PC-9 (cell line): Measurements from ENCODE around the gene HLA-B. TPM values are rescaled to one million over a fixed set of nuclear protein-coding genes. Genes with fewer than 3 reads are reported as not detected.
"Not testable (repeated sequence)": the region's sequence is repeated elsewhere in the genome, so short reads cannot be mapped to it uniquely, and the experiment has no call there.

Experiments used
- Bru-seq: library from RNA; stranded (reverse); fragments of 400-500 nt; gene quantifications from one replicate; lab custom pipeline; 2021; lab: Mats Ljungman, UMichigan
- BruChase-seq, 2 experiments: library from RNA; stranded (reverse); fragments of 400-500 nt; gene quantifications; one replicate each; lab custom pipeline; 2021; lab: Mats Ljungman, UMichigan
- BruUV-seq: library from RNA; stranded (reverse); fragments of 400-500 nt; replicated peaks from 2 replicates; lab custom pipeline; 2021; lab: Mats Ljungman, UMichigan
- CTCF ChIA-PET: fragments of 300-600 bp; sonication (Branson Sonifier 250); formaldehyde crosslinking; loops from one replicate; lab custom pipeline; 2022; ENCODE audit warnings: antibody characterized with exemption; lab: Charles Lee
- POLR2A ChIA-PET: fragments of 300-600 bp; sonication (Branson Sonifier 250); formaldehyde crosslinking; loops from one replicate; lab custom pipeline; 2022; ENCODE audit warnings: antibody characterized with exemption; ENCODE audit not compliant: unreplicated experiment; lab: Charles Lee
- DNase-seq, 2 experiments: peaks; one replicate each; pipeline versions ENCODE4 v3.0.0 to v3.0.0-alpha.2; 2015 to 2022; ENCODE audit warnings: mixed read lengths in 1 of 2
- H2AFZ ChIP-seq: fragments of 200-600 bp; sonication (generic); 2 replicates; pipeline ENCODE4 v1.8.1; 2017; ENCODE audit warnings: antibody characterized with exemption
- H3F3A ChIP-seq: fragments of 200-600 bp; sonication (generic); 2 replicates; pipeline ENCODE4 v1.8.1; 2017; ENCODE audit warnings: antibody characterized with exemption, mild to moderate bottlenecking, low read depth; ENCODE audit not compliant: insufficient read depth
- H3K27ac ChIP-seq: fragments of 200-600 bp; sonication (generic); 2 replicates; pipeline ENCODE4 v1.6.1; 2016; ENCODE audit warnings: mixed run types
- H3K27me3 ChIP-seq: fragments of 200-600 bp; sonication (generic); 2 replicates; pipeline ENCODE4 v1.6.1; 2016; ENCODE audit warnings: low read depth, mixed run types; ENCODE audit not compliant: insufficient read depth
- H3K36me3 ChIP-seq: fragments of 200-600 bp; sonication (generic); 2 replicates; pipeline ENCODE4 v1.6.1; 2016; ENCODE audit warnings: low read depth, mixed run types
- H3K4me1 ChIP-seq: fragments of 200-600 bp; sonication (generic); replicated peaks from 2 replicates; pipeline ENCODE4 v1.6.1; 2016; ENCODE audit warnings: mixed run types; ENCODE audit not compliant: insufficient read depth
- H3K4me2 ChIP-seq: fragments of 200-600 bp; sonication (generic); 2 replicates; pipeline ENCODE4 v1.6.1; 2017; ENCODE audit warnings: mixed run types
- H3K4me3 ChIP-seq: fragments of 200-600 bp; sonication (generic); 2 replicates; pipeline ENCODE4 v1.6.1; 2016; ENCODE audit warnings: mixed run types
- H3K79me2 ChIP-seq: fragments of 200-600 bp; sonication (generic); 2 replicates; pipeline ENCODE4 v1.6.1; 2017; ENCODE audit warnings: low read depth, mixed run types
- H3K9me2 ChIP-seq: fragments of 200-600 bp; sonication (generic); 2 replicates; pipeline ENCODE4 v1.8.1; 2017; ENCODE audit warnings: mild to moderate bottlenecking; ENCODE audit not compliant: insufficient read depth
- H3K9me3 ChIP-seq: fragments of 200-600 bp; sonication (generic); 2 replicates; pipeline ENCODE4 v1.8.1; 2016; ENCODE audit warnings: low read depth; ENCODE audit not compliant: insufficient read depth
- H4K20me1 ChIP-seq: fragments of 200-600 bp; sonication (generic); 2 replicates; pipeline ENCODE4 v1.8.1; 2017; ENCODE audit not compliant: insufficient read depth
- EZH2 ChIP-seq: fragments of 200-600 bp; sonication (generic); IDR thresholded peaks from 2 replicates; pipeline ENCODE4 v1.8.0; 2017; ENCODE audit warnings: antibody characterized with exemption, low read depth
- intact Hi-C: fragments of 100-400 bp; cut with micrococcal nuclease; formaldehyde crosslinking; loops from one replicate; pipeline ENCODE4 v1.10.0; 2022; ENCODE audit not compliant: unreplicated experiment
- long read RNA-seq: library from polyadenylated mRNA; stranded (forward); transcript quantifications from one replicate; pipeline ENCODE4 v2.0.0, GENCODE V29; 2022
- total RNA-seq: library from RNA; stranded (reverse); gene quantifications from 2 replicates; pipeline ENCODE4 v1.2.3, GENCODE V29; 2021
- TF ChIP-seq, protein P1 (sequence below): fragments of 200-600 bp; sonication (generic); conservative IDR thresholded peaks from 2 replicates; pipeline ENCODE4 v1.6.1; 2017; ENCODE audit warnings: mixed run types, antibody characterized with exemption, mild to moderate bottlenecking, moderate library complexity

Gene HLA-B
- total RNA-seq (137 and 204 TPM in 2 replicates), Bru-seq, nascent RNA (percentile 20 among the genes with signal in this experiment), BruChase-seq, experiment 1, labeled RNA remaining after a 2-hour chase (percentile 31 among the genes with signal in this experiment), BruChase-seq, experiment 2, labeled RNA remaining after a 6-hour chase (percentile 37 among the genes with signal in this experiment)
- long read RNA-seq, transcript HLA-B-249 (8 exons, 1,547 nt): major isoform, 132 of 156 reads
- long read RNA-seq, partial matches to known transcripts: 10 of 156 reads
- long read RNA-seq, other reads (novel, unspliced or antisense): 12 of 156 reads

DNA sequence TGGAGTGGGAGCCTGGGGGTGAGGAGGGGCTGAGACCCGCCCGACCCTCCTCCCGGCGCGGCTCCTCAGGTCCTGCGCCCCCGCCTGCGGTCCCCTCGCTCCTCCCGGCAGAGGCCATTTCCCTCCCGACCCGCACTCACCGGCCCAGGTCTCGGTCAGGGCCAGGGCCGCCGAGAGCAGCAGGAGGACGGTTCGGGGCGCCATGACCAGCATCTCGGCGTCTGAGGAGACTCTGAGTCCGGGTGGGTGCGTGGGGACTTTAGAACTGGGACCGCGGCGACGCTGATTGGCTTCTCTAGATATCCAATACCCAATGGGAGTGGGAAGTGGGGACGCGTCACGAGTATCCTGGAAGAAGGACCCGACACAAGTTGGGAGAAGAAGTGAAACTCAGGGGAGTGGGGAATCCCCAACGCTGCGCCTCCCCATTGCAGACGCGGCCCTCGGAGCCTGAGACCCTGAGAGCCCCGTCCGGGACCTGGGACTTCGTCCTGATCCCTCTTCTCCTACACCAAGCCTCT lies at the start of gene HLA-B:
HLA-B (minus strand) TSS at position 234 of the 521 bp plus-strand sequence; CDS start at position 213, 21 bp downstream.
- ChIA-PET CTCF (no interaction called here), POLR2A (no interaction called here)
- Histone ChIP-seq H3K27me3 (peaks cover 16% of the 10 kb centered on the region), H2AFZ (peak within 1 kb of the TSS; percentile 60; the same call in 1 of the 2 replicates), H3K4me1 (no peaks in the 10 kb centered on the region), H3K4me3 (peak within 1 kb of the TSS; percentile 58; the same call in 1 of the 2 replicates), H3K36me3 (no peaks in the 10 kb centered on the region), H3K9me3 (no peaks in the 10 kb centered on the region), H3K4me2 (peak within 1 kb of the TSS; percentile 84), H3F3A (no peaks in the 10 kb centered on the region), H4K20me1 (no peaks in the 10 kb centered on the region), H3K27ac (no peak within 1 kb of the TSS), H3K9me2 (no peaks in the 10 kb centered on the region), H3K79me2 (no peaks in the 10 kb centered on the region)
- intact Hi-C loops: loop anchor here (1.0 kb wide), 1 partner anchor 86 kb away; no protein-coding TSS in a partner anchor
- DNase-seq: peak; percentile 47 to 49
- no TSS peak for BruUV-seq
- TF ChIP-seq EZH2: no peak
- TF ChIP-seq, protein P1, sequence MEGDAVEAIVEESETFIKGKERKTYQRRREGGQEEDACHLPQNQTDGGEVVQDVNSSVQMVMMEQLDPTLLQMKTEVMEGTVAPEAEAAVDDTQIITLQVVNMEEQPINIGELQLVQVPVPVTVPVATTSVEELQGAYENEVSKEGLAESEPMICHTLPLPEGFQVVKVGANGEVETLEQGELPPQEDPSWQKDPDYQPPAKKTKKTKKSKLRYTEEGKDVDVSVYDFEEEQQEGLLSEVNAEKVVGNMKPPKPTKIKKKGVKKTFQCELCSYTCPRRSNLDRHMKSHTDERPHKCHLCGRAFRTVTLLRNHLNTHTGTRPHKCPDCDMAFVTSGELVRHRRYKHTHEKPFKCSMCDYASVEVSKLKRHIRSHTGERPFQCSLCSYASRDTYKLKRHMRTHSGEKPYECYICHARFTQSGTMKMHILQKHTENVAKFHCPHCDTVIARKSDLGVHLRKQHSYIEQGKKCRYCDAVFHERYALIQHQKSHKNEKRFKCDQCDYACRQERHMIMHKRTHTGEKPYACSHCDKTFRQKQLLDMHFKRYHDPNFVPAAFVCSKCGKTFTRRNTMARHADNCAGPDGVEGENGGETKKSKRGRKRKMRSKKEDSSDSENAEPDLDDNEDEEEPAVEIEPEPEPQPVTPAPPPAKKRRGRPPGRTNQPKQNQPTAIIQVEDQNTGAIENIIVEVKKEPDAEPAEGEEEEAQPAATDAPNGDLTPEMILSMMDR: no peak

DNA sequence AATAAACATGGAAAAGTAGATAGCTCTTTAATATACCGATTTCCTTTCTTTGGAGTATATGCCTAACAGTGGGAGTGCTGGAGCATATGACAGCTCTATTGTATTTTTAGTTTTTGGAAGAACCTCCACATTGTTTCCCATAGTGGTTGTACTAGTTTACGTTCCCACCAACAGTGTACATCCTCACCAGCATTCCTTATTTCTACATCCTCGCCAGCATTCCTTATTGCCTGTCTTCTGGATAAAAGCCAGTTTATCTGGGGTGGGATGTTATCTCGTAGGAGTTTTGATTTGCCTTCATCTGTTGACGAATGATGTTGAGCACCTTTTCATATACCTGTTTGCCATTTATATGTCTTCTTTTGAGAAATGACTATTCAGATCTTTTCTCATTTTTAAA lies 49.0 kb upstream of the HLA-B start:
- no TSS peak for BruUV-seq
- H3K4me3 ChIP-seq: no peak overlapping the region; the same call in 1 of the 2 replicates
- POLR2A ChIA-PET: no interaction called here

DNA sequence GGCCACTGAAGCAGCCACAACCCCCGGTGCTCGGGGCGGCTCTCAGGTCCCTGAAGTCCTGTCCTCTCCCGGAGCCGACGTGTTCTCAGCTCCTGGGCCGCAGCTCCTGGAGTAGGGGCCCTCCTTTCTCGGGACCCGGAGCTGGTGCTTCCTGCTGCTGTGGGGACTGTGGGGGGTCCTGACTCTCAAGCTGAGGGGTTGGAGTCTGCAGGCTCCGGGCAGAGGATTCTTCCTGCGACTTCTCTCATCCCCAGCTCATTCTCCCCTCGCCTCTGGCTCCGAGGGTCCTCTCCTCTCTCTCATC lies 47.0 kb upstream of the HLA-B start:
- POLR2A ChIA-PET, intact Hi-C loops, CTCF ChIA-PET, H3K27ac ChIP-seq, DNase-seq, H3K36me3 ChIP-seq, H4K20me1 ChIP-seq, BruUV-seq, H3K9me3 ChIP-seq, H3K9me2 ChIP-seq: not testable (repeated sequence)
- Histone ChIP-seq H3K4me2 (peak overlapping the region; percentile 77), H3K4me1 (peaks cover 19% of the 10 kb centered on the region), H3K79me2 (0 out of 2 replicates have a peak, but pooled peaks cover 18% of the 10 kb centered on the region), H3F3A (peaks cover 17% of the 10 kb centered on the region; the same call in 1 of the 2 replicates), H2AFZ (peak overlapping the region; percentile 79; the same call in 1 of the 2 replicates), H3K4me3 (peak overlapping the region; percentile 57), H3K27me3 (0 out of 2 replicates have a peak, but pooled peaks cover 15% of the 10 kb centered on the region)

More for the DNA sequence above, 49.0 kb upstream of the HLA-B start:
- peaks cover 25% of the 10 kb centered on the region; the same call in 1 of the 2 replicates for H3K79me2 ChIP-seq
- intact Hi-C loops: no loop called here
- peaks cover 17% of the 10 kb centered on the region for H3K4me1 ChIP-seq
- no peak for DNase-seq
- no peaks in the 10 kb centered on the region for H3K9me2 ChIP-seq
- peaks cover 16% of the 10 kb centered on the region; the same call in 1 of the 2 replicates for H3F3A ChIP-seq
- H2AFZ ChIP-seq: no peak overlapping the region
- no peaks in the 10 kb centered on the region for H3K36me3 ChIP-seq
- H3K9me3 ChIP-seq: no peaks in the 10 kb centered on the region
- H3K27me3 ChIP-seq: 0 out of 2 replicates have a peak, but pooled peaks cover 15% of the 10 kb centered on the region
- no peak overlapping the region for H3K4me2 ChIP-seq
- H3K27ac ChIP-seq: no peak overlapping the region
- no peaks in the 10 kb centered on the region for H4K20me1 ChIP-seq
- TF ChIP-seq EZH2: no peak
- TF ChIP-seq, protein P1: no peak
- CTCF ChIA-PET: no interaction called here
